Stomach (tissue), 4 donors: Measurements from ENCODE around the gene ELMO1.
A peak's percentile ranks its signal among the peaks of the same experiment; 100 is the strongest.

Source experiments
- EP300 ChIP-seq: sonication (generic); formaldehyde crosslinking; IDR thresholded peaks from one replicate; pipeline ENCODE4 v1.6.1; 2017; ENCODE audit warnings: antibody characterized with exemption
- TF ChIP-seq, protein P1 (sequence below), 7 experiments: fragments of 450-650 bp in 4 of 7; fragments of 200-600 bp in 3 of 7; sonication (generic) in 3 of 7; IDR thresholded peaks; one replicate each; pipeline ENCODE4 v1.5.1; 2016 to 2019; ENCODE audit warnings: antibody characterized with exemption in 7 of 7, control low read depth in 2 of 7, mild to moderate bottlenecking in 1 of 7

DNA sequence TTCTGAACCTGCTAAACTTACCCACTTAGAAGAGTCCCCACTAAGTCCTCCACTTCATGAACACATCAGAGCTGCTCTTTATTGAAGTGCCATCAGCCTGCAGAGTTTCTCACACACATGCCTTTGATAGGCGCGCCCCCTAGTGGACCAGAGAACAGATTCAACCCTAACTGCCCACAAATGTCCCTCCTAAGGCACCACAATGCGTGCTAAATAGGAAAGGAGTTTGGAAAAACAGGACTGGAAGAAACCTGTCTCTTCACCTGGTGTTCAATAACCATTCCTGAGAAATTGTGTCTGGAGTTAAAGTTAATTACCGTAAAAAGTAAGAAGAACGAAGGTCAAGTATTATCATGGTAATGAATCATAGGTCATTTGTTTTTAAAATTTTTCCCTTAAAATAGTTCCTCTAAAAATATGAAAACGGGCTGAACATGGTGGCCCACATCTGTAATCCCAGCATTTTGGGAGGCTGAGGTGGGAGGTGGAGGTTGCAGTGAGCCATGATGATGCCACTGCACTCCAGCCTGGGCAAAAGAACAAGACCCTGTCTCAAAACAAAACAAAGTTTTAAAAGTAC, 249.7 kb downstream of the ELMO1 start:
- TF ChIP-seq, protein P1, sequence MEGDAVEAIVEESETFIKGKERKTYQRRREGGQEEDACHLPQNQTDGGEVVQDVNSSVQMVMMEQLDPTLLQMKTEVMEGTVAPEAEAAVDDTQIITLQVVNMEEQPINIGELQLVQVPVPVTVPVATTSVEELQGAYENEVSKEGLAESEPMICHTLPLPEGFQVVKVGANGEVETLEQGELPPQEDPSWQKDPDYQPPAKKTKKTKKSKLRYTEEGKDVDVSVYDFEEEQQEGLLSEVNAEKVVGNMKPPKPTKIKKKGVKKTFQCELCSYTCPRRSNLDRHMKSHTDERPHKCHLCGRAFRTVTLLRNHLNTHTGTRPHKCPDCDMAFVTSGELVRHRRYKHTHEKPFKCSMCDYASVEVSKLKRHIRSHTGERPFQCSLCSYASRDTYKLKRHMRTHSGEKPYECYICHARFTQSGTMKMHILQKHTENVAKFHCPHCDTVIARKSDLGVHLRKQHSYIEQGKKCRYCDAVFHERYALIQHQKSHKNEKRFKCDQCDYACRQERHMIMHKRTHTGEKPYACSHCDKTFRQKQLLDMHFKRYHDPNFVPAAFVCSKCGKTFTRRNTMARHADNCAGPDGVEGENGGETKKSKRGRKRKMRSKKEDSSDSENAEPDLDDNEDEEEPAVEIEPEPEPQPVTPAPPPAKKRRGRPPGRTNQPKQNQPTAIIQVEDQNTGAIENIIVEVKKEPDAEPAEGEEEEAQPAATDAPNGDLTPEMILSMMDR (IDR thresholded peaks at IDR 0.05): peak in 5 of 7 experiments; percentile 61 to 85 (median 80)
- no peak for TF ChIP-seq EP300
